ENCODE results near the gene LST1.

Gene LST1

GRCh38 chr6:31621320-31621939, 35.4 kb downstream of the LST1 start:
- DNase-seq = no peak

GRCh38 chr6:31621991-31622390, 35.9 kb downstream of the LST1 start:
- DNase-seq = no peak

- no peak for DNase-seq
Observed at GRCh38 chr6:31622684-31623091, 36.6 kb downstream of the LST1 start.

GRCh38 chr6:31624070-31624469, 38.0 kb downstream of the LST1 start:
- no peak for DNase-seq

- no peak for DNase-seq
Observed at GRCh38 chr6:31626952-31627351, 40.9 kb downstream of the LST1 start.

- DNase-seq = no peak
Observed at GRCh38 chr6:31627690-31628287, 41.7 kb downstream of the LST1 start.

GRCh38 chr6:31629014-31629413, 42.9 kb downstream of the LST1 start:
- no peak for DNase-seq

GRCh38 chr6:31630177-31630934, 44.3 kb downstream of the LST1 start:
- DNase-seq = no peak

- no peak for DNase-seq
Observed at GRCh38 chr6:31631209-31631608, 45.1 kb downstream of the LST1 start.

- no peak for DNase-seq
Observed at GRCh38 chr6:31631681-31632278, 45.7 kb downstream of the LST1 start.

GRCh38 chr6:31632279-31632946, 46.3 kb downstream of the LST1 start:
- no peak for DNase-seq

GRCh38 chr6:31633447-31633846, 47.4 kb downstream of the LST1 start:
- DNase-seq = no peak

GRCh38 chr6:31634131-31634530, 48.1 kb downstream of the LST1 start:
- no peak for DNase-seq

- no peak for DNase-seq
Observed at GRCh38 chr6:31634969-31635575, 49.0 kb downstream of the LST1 start.

GRCh38 chr6:31636698-31637596, 50.9 kb downstream of the LST1 start:
- DNase-seq = no peak

All from NCI-H2227 treated with DMSO at 0.1 percent for 48 hours (cell line).